GM12878 (cell line): Measurements from ENCODE around the gene SH2D7. TPM values are rescaled to one million over a fixed set of nuclear protein-coding genes. Genes with fewer than 3 reads are reported as not detected.

Experiments used
- ATAC-seq: fragments of 200-7000 bp; cut with Tn5 transposase; 3 replicates; pipeline ENCODE4 v1.9.1; 2020; ENCODE audit warnings: mild to moderate bottlenecking, moderate library complexity
- BruUV-seq: library from RNA; stranded (reverse); fragments of 400-500 nt; replicated peaks from 2 replicates; lab custom pipeline; 2021; lab: Mats Ljungman, UMichigan
- CTCF ChIA-PET: fragments of 300-600 bp; sonication (Branson Sonifier 250); formaldehyde crosslinking; extraction: SDS; loops from one replicate; lab custom pipeline; 2021; ENCODE audit warnings: inconsistent platforms; lab: Yijun Ruan, JAX
- POLR2A ChIA-PET: fragments of 350-600 bp; formaldehyde crosslinking; extraction: SDS; loops from one replicate; lab custom pipeline; 2021; ENCODE audit warnings: inconsistent platforms; lab: Charles Lee
- RAD21 ChIA-PET: fragments of 300-600 bp; sonication (Branson Sonifier 250); formaldehyde crosslinking; loops from one replicate; lab custom pipeline; 2023; ENCODE audit warnings: antibody characterized with exemption; ENCODE audit not compliant: unreplicated experiment; lab: Charles Lee
- SMC1A ChIA-PET: fragments of 300-600 bp; sonication (Branson Sonifier 250); formaldehyde crosslinking; loops from one replicate; lab custom pipeline; 2023; ENCODE audit not compliant: unreplicated experiment, uncharacterized antibody; lab: Charles Lee
- DNase-seq: peaks from one replicate; pipeline ENCODE4 v3.0.0-alpha.2; 2011; ENCODE audit warnings: low read depth, low spot score
- FAIRE-seq: peaks from 3 replicates; lab custom pipeline; 2011; peaks lifted over from hg19 to GRCh38; lab: Jason Lieb, UNC
- H2AFZ ChIP-seq: 2 replicates; pipeline ENCODE4 v1.6.0; 2011; ENCODE audit warnings: low read depth, low read length, control low read depth; ENCODE audit not compliant: control insufficient read depth
- H3K27ac ChIP-seq: 2 replicates; pipeline ENCODE4 v1.5.1; 2011; ENCODE audit warnings: control low read depth; ENCODE audit not compliant: control insufficient read depth, insufficient read depth
- H3K27me3 ChIP-seq, 2 experiments: replicated peaks in 1 of 2; 2 replicates each; pipeline versions ENCODE4 v1.6.0 to v1.6.1; 2011; ENCODE audit warnings: low read length in 1 of 2; ENCODE audit not compliant: control insufficient read depth in 2 of 2, insufficient read depth in 2 of 2
- H3K36me3 ChIP-seq, 2 experiments: 2 replicates each; pipeline ENCODE4 v1.5.1; 2011; ENCODE audit warnings: low read length in 1 of 2; ENCODE audit not compliant: control insufficient read depth in 2 of 2, insufficient read depth in 2 of 2
- H3K4me1 ChIP-seq: 2 replicates; pipeline ENCODE4 v1.6.1; 2011; ENCODE audit warnings: mild to moderate bottlenecking, low read length, moderate library complexity, mixed read lengths; ENCODE audit not compliant: control insufficient read depth, insufficient read depth
- H3K4me2 ChIP-seq: 2 replicates; pipeline ENCODE4 v1.6.0; 2011; ENCODE audit warnings: control low read depth; ENCODE audit not compliant: control insufficient read depth, insufficient read depth
- H3K4me3 ChIP-seq: fragments of 200-600 bp; sonication (generic); 2 replicates; pipeline ENCODE4 v1.5.1; 2016
- H3K79me2 ChIP-seq: 2 replicates; pipeline ENCODE4 v1.6.0; 2011; ENCODE audit warnings: low read length; ENCODE audit not compliant: control insufficient read depth, insufficient read depth
- H3K9ac ChIP-seq: 2 replicates; pipeline ENCODE4 v1.8.0; 2011; ENCODE audit warnings: low read length, control low read depth, mixed read lengths; ENCODE audit not compliant: control insufficient read depth, insufficient read depth
- H3K9me3 ChIP-seq: replicated peaks from 3 replicates; pipeline ENCODE4 v1.5.1; 2011; ENCODE audit warnings: mild to moderate bottlenecking, low read length; ENCODE audit not compliant: control insufficient read depth, insufficient read depth
- H4K20me1 ChIP-seq: 2 replicates; pipeline ENCODE4 v1.6.0; 2011; ENCODE audit not compliant: control insufficient read depth, insufficient read depth
- BHLHE40 ChIP-seq, 2 experiments: fragments of 450-650 bp in 1 of 2; IDR thresholded peaks; 2 replicates each; pipeline ENCODE4 v1.6.1; 2011 to 2017; ENCODE audit warnings: low read depth in 2 of 2, borderline replicate concordance in 1 of 2, improper control_type of control experiment in 1 of 2, low read length in 1 of 2, mild to moderate bottlenecking in 1 of 2
- CREM ChIP-seq: IDR thresholded peaks from 2 replicates; pipeline ENCODE4 v1.6.1; 2014; ENCODE audit warnings: antibody characterized with exemption, low read depth
- EP300 ChIP-seq, 2 experiments: fragments of 150-350 bp in 1 of 2; IDR thresholded peaks; 2 replicates each; pipeline ENCODE4 v1.6.1; 2011 to 2012; ENCODE audit warnings: low read depth in 2 of 2, low read length in 2 of 2, borderline replicate concordance in 1 of 2, improper control_type of control experiment in 1 of 2, inconsistent platforms in 1 of 2; ENCODE audit not compliant: control insufficient read depth in 1 of 2
- IKZF2 ChIP-seq, 2 experiments: fragments of 450-650 bp; IDR thresholded peaks; 2 replicates each; pipeline ENCODE4 v1.6.1; 2017; ENCODE audit warnings: mild to moderate bottlenecking in 2 of 2, moderate library complexity in 2 of 2
- LARP7 ChIP-seq: fragments of 450-650 bp; IDR thresholded peaks from 2 replicates; pipeline ENCODE4 v1.6.1; 2017; ENCODE audit warnings: mild to moderate bottlenecking
- POLR2A ChIP-seq: IDR thresholded peaks from 2 replicates; pipeline ENCODE4 v1.6.1; 2011; ENCODE audit warnings: low read depth, mild to moderate bottlenecking, low read length
- SIX5 ChIP-seq: IDR thresholded peaks from 2 replicates; pipeline ENCODE4 v1.6.1; 2011; ENCODE audit warnings: mild to moderate bottlenecking, low read depth, low read length, moderate library complexity; ENCODE audit not compliant: severe bottlenecking
- ZBED1 ChIP-seq: IDR thresholded peaks from 2 replicates; pipeline ENCODE4 v1.6.1; 2016; ENCODE audit warnings: borderline replicate concordance
- ZNF687 ChIP-seq: fragments of 450-650 bp; IDR thresholded peaks from 2 replicates; pipeline ENCODE4 v1.6.1; 2017; ENCODE audit warnings: mild to moderate bottlenecking, moderate library complexity
- WGBS: methylation state at CpG from one replicate; pipeline ENCODE4 v1.1.6; 2016; ENCODE audit warnings: low lambda C conversion rate; ENCODE audit not compliant: insufficient replicate concordance, insufficient coverage; ENCODE audit errors: missing lambda C conversion rate; 5-methylcytosine and 5-hydroxymethylcytosine counted together
- in situ Hi-C: fragments of 300-500 bp; cut with MboI; formaldehyde crosslinking; loops from 9 replicates; pipeline ENCODE4 v1.14.3; 2018; ENCODE audit warnings: mixed read lengths
- intact Hi-C: fragments of 100-400 bp; cut with micrococcal nuclease; formaldehyde crosslinking; loops from one replicate; pipeline ENCODE4 v1.14.2; 2022; ENCODE audit not compliant: unreplicated experiment
- polyA plus RNA-seq, 11 experiments: library from polyadenylated mRNA; depleted of rRNA in 4 of 11; unstranded in 6 of 11; stranded (reverse) in 5 of 11; fragments of >200 nt; fragmentation: Nextera tagmentation in 4 of 11; fragmentation: Illumina TruSeq in 1 of 11; extraction: Ambion mirVana in 4 of 11; extraction: Trizol in 1 of 11; gene quantifications; 1 replicate in 1 of 11; 2 replicates in 10 of 11; pipeline versions ENCODE4 v1.2.1 to v1.2.3, GENCODE V29; 2011 to 2016; ENCODE audit warnings: inconsistent platforms in 2 of 11, missing spikeins in 2 of 11, low read depth in 1 of 11
- total RNA-seq, 4 experiments: library from RNA; depleted of rRNA in 3 of 4; stranded (reverse); fragments of >200 nt in 3 of 4; fragmentation: Illumina TruSeq in 1 of 4; extraction: Trizol in 1 of 4; gene quantifications; 2 replicates each; pipeline versions ENCODE4 v1.2.1 to v1.2.3, GENCODE V29; 2013 to 2021
- TF ChIP-seq, protein P1 (sequence below): fragments of 450-650 bp; conservative IDR thresholded peaks from 2 replicates; pipeline ENCODE4 v1.6.1; 2017; ENCODE audit warnings: mild to moderate bottlenecking, moderate library complexity
- TF ChIP-seq, protein P2 (sequence below): fragments of 150-350 bp; IDR thresholded peaks from 2 replicates; pipeline ENCODE4 v1.6.1; 2016; ENCODE audit warnings: low read depth, low read length

The SH2D7 gene
- total and polyA plus RNA-seq, 10 of the 15 experiments (the other 5 are each of a cell fraction or from before 2014, with no cell fraction given), result 0.04 to 0.06 TPM; not detected in 8

GRCh38 chr15:78087951-78088772 is 4.2 kb upstream of the SH2D7 start:
- no peaks in the 10 kb centered on the region for H3K79me2 ChIP-seq
- H3K4me1 ChIP-seq, result peaks cover 16% of the 10 kb centered on the region
- no peaks in the 10 kb centered on the region for H3K27me3 ChIP-seq
- no peaks in the 10 kb centered on the region for H3K9me3 ChIP-seq
- no peak overlapping the region for H3K4me3 ChIP-seq
- FAIRE-seq (peak; percentile 87), ATAC-seq (peak; percentile 93), DNase-seq (no peak)
- peak overlapping the region; percentile 22; the same call in 1 of the 2 replicates for H3K4me2 ChIP-seq
- H3K9ac ChIP-seq, result no peak overlapping the region
- no peaks in the 10 kb centered on the region for H3K36me3 ChIP-seq
- ChIA-PET POLR2A (interaction anchor here (0.6 to 1.3 kb wide), 3 partner anchors 34 to 641 kb away, joined by 3 to 4 read pairs (median 3); no protein-coding TSS in a partner anchor), RAD21 (interaction anchor here (1.1 to 1.7 kb wide), 6 partner anchors 15 to 84 kb away, joined by 3 to 6 read pairs (median 4); no protein-coding TSS in a partner anchor), CTCF (interaction anchor here (0.5 to 1.5 kb wide), 7 partner anchors 9 to 319 kb away, joined by 3 to 11 read pairs (median 3); no protein-coding TSS in a partner anchor), SMC1A (interaction anchor here (0.7 to 2.5 kb wide), 10 partner anchors 11 to 178 kb away, joined by 3 to 9 read pairs (median 4); partner anchors contain the start of gene TBC1D2B)
- no TSS peak for BruUV-seq
- H2AFZ ChIP-seq, result peak overlapping the region; percentile 66
- H4K20me1 ChIP-seq, result no peaks in the 10 kb centered on the region
- in situ Hi-C loops (no loop called here), intact Hi-C loops (no loop called here)
- WGBS, result 16% methylated on average over 12 of the region's 12 CpGs
- peak overlapping the region; percentile 26; the same call in 1 of the 2 replicates for H3K27ac ChIP-seq
- TF ChIP-seq BHLHE40 (IDR thresholded peaks at IDR 0.05; ENCODE audit: borderline replicate concordance in 1 of 2, low read depth in 2 of 2, low read length in 1 of 2), result peak in 1 of 2 experiments; percentile 35; a peak in 1 of 4 replicates
- TF ChIP-seq, protein P1, sequence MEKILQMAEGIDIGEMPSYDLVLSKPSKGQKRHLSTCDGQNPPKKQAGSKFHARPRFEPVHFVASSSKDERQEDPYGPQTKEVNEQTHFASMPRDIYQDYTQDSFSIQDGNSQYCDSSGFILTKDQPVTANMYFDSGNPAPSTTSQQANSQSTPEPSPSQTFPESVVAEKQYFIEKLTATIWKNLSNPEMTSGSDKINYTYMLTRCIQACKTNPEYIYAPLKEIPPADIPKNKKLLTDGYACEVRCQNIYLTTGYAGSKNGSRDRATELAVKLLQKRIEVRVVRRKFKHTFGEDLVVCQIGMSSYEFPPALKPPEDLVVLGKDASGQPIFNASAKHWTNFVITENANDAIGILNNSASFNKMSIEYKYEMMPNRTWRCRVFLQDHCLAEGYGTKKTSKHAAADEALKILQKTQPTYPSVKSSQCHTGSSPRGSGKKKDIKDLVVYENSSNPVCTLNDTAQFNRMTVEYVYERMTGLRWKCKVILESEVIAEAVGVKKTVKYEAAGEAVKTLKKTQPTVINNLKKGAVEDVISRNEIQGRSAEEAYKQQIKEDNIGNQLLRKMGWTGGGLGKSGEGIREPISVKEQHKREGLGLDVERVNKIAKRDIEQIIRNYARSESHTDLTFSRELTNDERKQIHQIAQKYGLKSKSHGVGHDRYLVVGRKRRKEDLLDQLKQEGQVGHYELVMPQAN, result no peak
- peak; percentile 60 to 71; a peak in 3 of 4 replicates for TF ChIP-seq IKZF2 (IDR thresholded peaks at IDR 0.05)
- TF ChIP-seq EP300 (IDR thresholded peaks at IDR 0.05; ENCODE audit: borderline replicate concordance in 1 of 2, control insufficient read depth in 1 of 2, low read depth in 2 of 2, low read length in 2 of 2), result no peak
- TF ChIP-seq LARP7, result no peak
- TF ChIP-seq ZNF687, result peak; percentile 81
- no peak for TF ChIP-seq SIX5
- TF ChIP-seq POLR2A, result no peak
- TF ChIP-seq, protein P2, sequence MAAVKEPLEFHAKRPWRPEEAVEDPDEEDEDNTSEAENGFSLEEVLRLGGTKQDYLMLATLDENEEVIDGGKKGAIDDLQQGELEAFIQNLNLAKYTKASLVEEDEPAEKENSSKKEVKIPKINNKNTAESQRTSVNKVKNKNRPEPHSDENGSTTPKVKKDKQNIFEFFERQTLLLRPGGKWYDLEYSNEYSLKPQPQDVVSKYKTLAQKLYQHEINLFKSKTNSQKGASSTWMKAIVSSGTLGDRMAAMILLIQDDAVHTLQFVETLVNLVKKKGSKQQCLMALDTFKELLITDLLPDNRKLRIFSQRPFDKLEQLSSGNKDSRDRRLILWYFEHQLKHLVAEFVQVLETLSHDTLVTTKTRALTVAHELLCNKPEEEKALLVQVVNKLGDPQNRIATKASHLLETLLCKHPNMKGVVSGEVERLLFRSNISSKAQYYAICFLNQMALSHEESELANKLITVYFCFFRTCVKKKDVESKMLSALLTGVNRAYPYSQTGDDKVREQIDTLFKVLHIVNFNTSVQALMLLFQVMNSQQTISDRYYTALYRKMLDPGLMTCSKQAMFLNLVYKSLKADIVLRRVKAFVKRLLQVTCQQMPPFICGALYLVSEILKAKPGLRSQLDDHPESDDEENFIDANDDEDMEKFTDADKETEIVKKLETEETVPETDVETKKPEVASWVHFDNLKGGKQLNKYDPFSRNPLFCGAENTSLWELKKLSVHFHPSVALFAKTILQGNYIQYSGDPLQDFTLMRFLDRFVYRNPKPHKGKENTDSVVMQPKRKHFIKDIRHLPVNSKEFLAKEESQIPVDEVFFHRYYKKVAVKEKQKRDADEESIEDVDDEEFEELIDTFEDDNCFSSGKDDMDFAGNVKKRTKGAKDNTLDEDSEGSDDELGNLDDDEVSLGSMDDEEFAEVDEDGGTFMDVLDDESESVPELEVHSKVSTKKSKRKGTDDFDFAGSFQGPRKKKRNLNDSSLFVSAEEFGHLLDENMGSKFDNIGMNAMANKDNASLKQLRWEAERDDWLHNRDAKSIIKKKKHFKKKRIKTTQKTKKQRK, result no peak
- TF ChIP-seq CREM, result no peak
- no peak for TF ChIP-seq ZBED1
